Heart left ventricle (tissue), 16 donors: ENCODE data around the gene LYVE1. TPM values are rescaled to one million over a fixed set of nuclear protein-coding genes. Genes with fewer than 3 reads are reported as not detected.

Experiments
- ATAC-seq, 4 donors: fragments of 200-7000 bp; cut with Tn5 transposase; one replicate each; pipeline ENCODE4 v1.9.1; 2020 to 2022; ENCODE audit warnings: moderate library complexity in 4 of 4, mild to moderate bottlenecking in 3 of 4, moderate number of reproducible peaks in 1 of 4
- DNase-seq, 5 donors: peaks; one replicate each; pipeline ENCODE4 v3.0.0-alpha.2; 2020
- H3K27ac ChIP-seq, 12 donors: fragments of 200-600 bp; sonication (generic) in 4 of 12; one replicate each; pipeline versions ENCODE4 v1.5.0 to v1.8.0; 2016 to 2022; ENCODE audit warnings: mild to moderate bottlenecking in 2 of 12
- H3K27me3 ChIP-seq, 9 donors: fragments of 200-600 bp; sonication (generic) in 2 of 9; one replicate each; pipeline versions ENCODE4 v1.5.1 to v1.8.0; 2016 to 2022; ENCODE audit warnings: mild to moderate bottlenecking in 3 of 9
- H3K36me3 ChIP-seq, 9 donors: fragments of 200-600 bp; sonication (generic) in 2 of 9; one replicate each; pipeline versions ENCODE4 v1.5.0 to v1.8.0; 2018 to 2022; ENCODE audit warnings: mild to moderate bottlenecking in 2 of 9
- H3K4me1 ChIP-seq, 12 donors: fragments of 200-600 bp; sonication (generic) in 4 of 12; one replicate each; pipeline versions ENCODE4 v1.5.0 to v1.8.0; 2016 to 2022; ENCODE audit warnings: mild to moderate bottlenecking in 3 of 12
- H3K4me3 ChIP-seq, 12 donors: fragments of 200-600 bp; sonication (generic) in 4 of 12; one replicate each; pipeline versions ENCODE4 v1.5.0 to v1.8.0; 2017 to 2022; ENCODE audit warnings: mild to moderate bottlenecking in 9 of 12, moderate library complexity in 4 of 12
- H3K9me3 ChIP-seq, 12 donors: fragments of 200-600 bp; sonication (generic) in 4 of 12; one replicate each; pipeline versions ENCODE4 v1.5.0 to v1.8.0; 2016 to 2022; ENCODE audit warnings: mild to moderate bottlenecking in 1 of 12
- CTCF ChIP-seq, 12 donors: fragments of 200-600 bp; sonication (generic) in 4 of 12; IDR thresholded peaks; one replicate each; pipeline versions ENCODE4 v1.5.0 to v1.8.0; 2018 to 2022; ENCODE audit warnings: antibody characterized with exemption in 12 of 12, mild to moderate bottlenecking in 5 of 12
- POLR2A ChIP-seq, 2 donors: fragments of 450-650 bp; IDR thresholded peaks; one replicate each; pipeline ENCODE4 v1.6.1; 2017; ENCODE audit warnings: antibody characterized with exemption in 2 of 2, mild to moderate bottlenecking in 2 of 2, moderate library complexity in 2 of 2
- WGBS, 4 donors: extraction: QIAGEN DNeasy Blood & Tissue Kit in 2 of 4; methylation state at CpG; one replicate each; pipeline versions ENCODE4 v1.1.5 to v1.1.7; 2013 to 2018; 5-methylcytosine and 5-hydroxymethylcytosine counted together
- intact Hi-C, 10 donors: fragments of 100-400 bp; cut with DNase I; formaldehyde crosslinking; loops; one replicate each; pipeline versions ENCODE4 v1.11.1 to v1.14.2; 2022
- polyA plus RNA-seq, 2 donors: library from polyadenylated mRNA; stranded (reverse); fragments of 200-250 nt; gene quantifications; one replicate each; pipeline ENCODE4 v1.2.3, GENCODE V29; 2013
- total RNA-seq, 9 donors: library from RNA; depleted of rRNA in 2 of 9; stranded (reverse); fragments of >200 nt in 2 of 9; fragmentation: NEBNext Ultra II Directional in 3 of 9; extraction: Animal tissue kit (Norgen Biotek cat#: 25700) in 3 of 9; gene quantifications; one replicate each; pipeline versions ENCODE4 v1.1.0 to v1.2.4, GENCODE V29; 2016 to 2023
- donor health status: ischemic (EF 13 %, LVEDD 7.1; RV severe dilation, severe dysfunction).
- donor health status: healthy with polysubstance abuse.
- donor health status: DM: no; HTN: yes; CAD: no.
- donor health status: DM: no; HTN: no; CAD: no.
- donor health status: ischemic (EF 25% LVEDD 6.9; RV normal size, moderate dysfunction).
- donor health status: ischemic (EF 25% LVEDD 5.7; RV mildly dilated, moderate dysfunction).
- donor health status: healthy.
- donor health status: DM: yes; HTN: yes; CAD: no.
- donor health status: ischemic (EF 35%, LVEDD 5.7; RV mildly dilated, moderate dysfunction).
- donor health status: nonischemic (EF 11% LVEDD 7.7; RV severe dilation, severe dysfunction).
- donor health status: DM: yes; HTN: yes; CAD: no.
- donor health status: PGD.
- donor health status: ischemic (EF 29% LVEDD 5.4; RV normal size, mild dysfunction).
- donor health status: nonischemic (EF 23%, LVEDD 6.1; RV moderate dilation, normal function).

LYVE1 gene
- total and polyA plus RNA-seq, 11 donors, result 8.1 to 163 (median 24.1) TPM

GRCh38 chr11:10567446-10567845 lies 1.0 kb downstream of the LYVE1 start:
- no peak for DNase-seq
- ATAC-seq, result no peak
- Histone ChIP-seq H3K4me1 (peaks cover 0 to 28% (median 1%) of the 10 kb centered on the region in 12 donors), H3K9me3 (no peaks in the 10 kb centered on the region), H3K4me3 (peak overlapping the region in 8 of 12 donors; percentile 6 to 39 (median 24)), H3K36me3 (peaks cover 0 to 5% (median 0%) of the 10 kb centered on the region in 9 donors), H3K27me3 (no peaks in the 10 kb centered on the region), H3K27ac (peak overlapping the region in 10 of 12 donors; percentile 0 to 74 (median 48))
- TF ChIP-seq POLR2A (IDR thresholded peaks at IDR 0.05), result no peak
- no peak for TF ChIP-seq CTCF (IDR thresholded peaks at IDR 0.05)
- intact Hi-C loops, result loop anchor here in 5 of 10 donors (5.0 to 10.0 kb wide), 3 partner anchors 85 to 167 kb away; no protein-coding TSS in a partner anchor
- 92 to 94% (median 93%) methylated on average over 2 of the region's 2 CpGs for WGBS, 4 donors

GRCh38 chr11:10566257-10566957 lies 2.1 kb downstream of the LYVE1 start:
- intact Hi-C loops, result loop anchor here in 5 of 10 donors (5.0 to 10.0 kb wide), 3 partner anchors 86 to 168 kb away; no protein-coding TSS in a partner anchor
- H3K27ac ChIP-seq, result peak overlapping the region in 6 of 12 donors; percentile 0 to 74 (median 52)

GRCh38 chr11:10565493-10565892 lies 3.0 kb downstream of the LYVE1 start:
- Histone ChIP-seq H3K36me3 (peaks cover 0 to 10% (median 0%) of the 10 kb centered on the region in 9 donors), H3K4me1 (peaks cover 0 to 27% (median 0%) of the 10 kb centered on the region in 12 donors), H3K4me3 (peak overlapping the region in 7 of 12 donors; percentile 5 to 39 (median 32)), H3K27me3 (no peaks in the 10 kb centered on the region), H3K9me3 (no peaks in the 10 kb centered on the region), H3K27ac (no peak overlapping the region)
- DNase-seq (no peak), ATAC-seq (no peak)
- 94 to 98% (median 96%) methylated on average over 4 of the region's 4 CpGs for WGBS, 4 donors
- TF ChIP-seq POLR2A (IDR thresholded peaks at IDR 0.05), result no peak
- TF ChIP-seq CTCF (IDR thresholded peaks at IDR 0.05), result no peak
- intact Hi-C loops, result loop anchor here in 5 of 10 donors (5.0 to 10.0 kb wide), 3 partner anchors 87 to 169 kb away; no protein-coding TSS in a partner anchor

More at GRCh38 chr11:10566257-10566957, 2.1 kb downstream of the LYVE1 start:
- Histone ChIP-seq H3K4me3 (peak overlapping the region in 9 of 12 donors; percentile 5 to 39 (median 25)), H3K36me3 (peaks cover 0 to 10% (median 0%) of the 10 kb centered on the region in 9 donors), H3K27me3 (no peaks in the 10 kb centered on the region), H3K9me3 (no peaks in the 10 kb centered on the region), H3K4me1 (peaks cover 0 to 27% (median 0%) of the 10 kb centered on the region in 12 donors)
- ATAC-seq (no peak), DNase-seq (no peak)
- TF ChIP-seq POLR2A (IDR thresholded peaks at IDR 0.05) (no peak), CTCF (IDR thresholded peaks at IDR 0.05) (no peak)
- 81 to 88% (median 87%) methylated on average over 6 of the region's 6 CpGs for WGBS, 4 donors

GRCh38 chr11:10564696-10565318 lies 3.7 kb downstream of the LYVE1 start:
- H3K36me3 ChIP-seq, result peaks cover 0 to 10% (median 0%) of the 10 kb centered on the region in 9 donors
- H3K4me1 ChIP-seq, result peaks cover 0 to 23% (median 0%) of the 10 kb centered on the region in 12 donors
- ATAC-seq (no peak), DNase-seq (no peak)
- H3K4me3 ChIP-seq, result peak overlapping the region in 4 of 12 donors; percentile 10 to 38 (median 14)
- no peak overlapping the region for H3K27ac ChIP-seq
- no peaks in the 10 kb centered on the region for H3K27me3 ChIP-seq
- 82 to 96% (median 86%) methylated on average over 1 of the region's 1 CpG for WGBS, 4 donors
- intact Hi-C loops, result loop anchor here in 5 of 10 donors (5.0 to 10.0 kb wide), 3 partner anchors 87 to 170 kb away; no protein-coding TSS in a partner anchor
- H3K9me3 ChIP-seq, result no peaks in the 10 kb centered on the region
- peak in 10 of 12 donors; percentile 24 to 47 (median 38) for TF ChIP-seq CTCF (IDR thresholded peaks at IDR 0.05)
- no peak for TF ChIP-seq POLR2A (IDR thresholded peaks at IDR 0.05)
